ENCODE data around the gene SPEF2. TPM values are rescaled to one million over a fixed set of nuclear protein-coding genes. Genes with fewer than 3 reads are reported as not detected.

The SPEF2 gene
- total and polyA plus RNA-seq, 2 of the 13 experiments (the other 11 are each of a cell fraction or from before 2014, with no cell fraction given): 1.5 to 2.3 TPM

DNA sequence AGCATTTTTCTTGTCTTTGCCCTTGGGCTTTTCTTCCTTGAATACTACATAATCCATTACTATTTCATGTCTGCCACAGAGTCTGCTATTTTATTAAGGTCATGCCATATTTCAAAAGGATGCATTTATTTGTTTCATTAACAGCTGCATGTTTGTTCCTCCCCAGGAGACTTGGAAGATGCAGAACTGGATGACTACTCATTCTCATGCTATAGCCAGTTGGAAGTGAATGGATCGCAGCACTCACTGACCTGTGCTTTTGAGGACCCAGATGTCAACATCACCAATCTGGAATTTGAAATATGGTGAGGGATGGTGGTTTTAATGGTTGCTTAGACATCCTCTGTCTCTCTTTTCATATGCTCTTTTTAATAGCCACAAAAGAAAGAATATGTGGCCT lies 243.0 kb downstream of the SPEF2 start (continued):
- TF ChIP-seq, protein P1, sequence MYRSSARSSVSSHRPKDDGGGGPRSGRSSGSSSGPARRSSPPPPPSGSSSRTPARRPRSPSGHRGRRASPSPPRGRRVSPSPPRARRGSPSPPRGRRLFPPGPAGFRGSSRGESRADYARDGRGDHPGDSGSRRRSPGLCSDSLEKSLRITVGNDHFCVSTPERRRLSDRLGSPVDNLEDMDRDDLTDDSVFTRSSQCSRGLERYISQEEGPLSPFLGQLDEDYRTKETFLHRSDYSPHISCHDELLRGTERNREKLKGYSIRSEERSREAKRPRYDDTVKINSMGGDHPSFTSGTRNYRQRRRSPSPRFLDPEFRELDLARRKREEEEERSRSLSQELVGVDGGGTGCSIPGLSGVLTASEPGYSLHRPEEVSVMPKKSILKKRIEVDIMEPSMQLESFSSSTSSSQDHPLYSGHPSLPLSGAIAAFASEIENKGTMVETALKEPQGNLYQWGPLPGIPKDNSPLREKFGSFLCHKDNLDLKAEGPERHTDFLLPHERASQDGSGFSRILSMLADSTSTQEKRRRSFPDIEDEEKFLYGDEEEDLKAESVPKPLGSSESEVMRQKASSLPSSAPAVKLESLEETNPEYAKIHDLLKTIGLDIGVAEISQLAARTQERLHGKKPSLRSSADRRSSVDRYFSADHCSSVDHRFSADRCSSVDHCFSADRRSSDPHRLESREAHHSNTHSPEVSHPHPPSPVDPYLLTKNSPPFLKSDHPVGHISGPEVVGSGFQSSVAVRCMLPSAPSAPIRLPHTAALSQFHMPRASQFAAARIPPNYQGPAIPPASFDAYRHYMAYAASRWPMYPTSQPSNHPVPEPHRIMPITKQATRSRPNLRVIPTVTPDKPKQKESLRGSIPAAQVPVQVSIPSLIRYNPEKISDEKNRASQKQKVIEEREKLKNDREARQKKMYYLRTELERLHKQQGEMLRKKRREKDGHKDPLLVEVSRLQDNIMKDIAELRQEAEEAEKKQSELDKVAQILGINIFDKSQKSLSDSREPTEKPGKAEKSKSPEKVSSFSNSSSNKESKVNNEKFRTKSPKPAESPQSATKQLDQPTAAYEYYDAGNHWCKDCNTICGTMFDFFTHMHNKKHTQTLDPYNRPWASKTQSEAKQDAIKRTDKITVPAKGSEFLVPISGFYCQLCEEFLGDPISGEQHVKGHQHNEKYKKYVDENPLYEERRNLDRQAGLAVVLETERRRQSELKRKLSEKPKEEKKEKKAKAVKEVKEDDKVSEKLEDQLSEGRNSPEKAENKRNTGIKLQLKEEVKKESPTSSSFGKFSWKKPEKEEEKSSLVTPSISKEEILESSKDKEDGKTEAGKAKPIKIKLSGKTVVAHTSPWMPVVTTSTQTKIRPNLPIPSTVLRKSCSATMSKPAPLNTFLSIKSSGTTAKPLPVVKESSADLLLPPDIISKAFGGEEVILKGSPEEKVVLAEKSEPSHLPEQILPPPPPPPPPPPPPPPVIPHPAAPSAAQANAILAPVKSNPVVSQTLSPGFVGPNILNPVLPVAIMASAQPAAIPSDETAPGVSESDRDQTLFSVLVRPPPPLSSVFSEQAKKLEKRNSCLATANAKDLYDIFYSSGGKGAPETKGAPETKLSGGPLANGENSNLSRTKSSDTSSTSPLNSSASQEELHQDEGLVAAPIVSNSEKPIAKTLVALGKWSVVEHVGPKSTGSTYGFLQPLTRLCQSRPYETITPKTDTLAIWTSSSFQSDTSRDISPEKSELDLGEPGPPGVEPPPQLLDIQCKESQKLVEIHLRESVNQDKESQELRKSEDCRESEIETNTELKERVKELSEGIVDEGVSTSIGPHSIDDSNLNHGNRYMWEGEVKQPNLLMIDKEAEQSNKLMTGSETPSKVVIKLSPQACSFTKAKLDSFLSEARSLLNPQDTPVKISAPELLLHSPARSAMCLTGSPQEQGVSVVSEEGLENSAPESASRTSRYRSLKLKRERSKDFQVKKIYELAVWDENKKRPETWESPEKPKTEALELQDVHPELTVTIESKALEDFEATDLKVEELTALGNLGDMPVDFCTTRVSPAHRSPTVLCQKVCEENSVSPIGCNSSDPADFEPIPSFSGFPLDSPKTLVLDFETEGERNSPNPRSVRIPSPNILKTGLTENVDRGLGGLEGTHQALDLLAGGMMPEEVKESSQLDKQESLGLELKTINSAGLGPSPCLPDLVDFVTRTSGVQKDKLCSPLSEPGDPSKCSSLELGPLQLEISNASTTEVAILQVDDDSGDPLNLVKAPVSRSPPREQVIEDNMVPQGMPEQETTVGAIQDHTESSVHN (CRISPR knock-in tag; IDR thresholded peaks at IDR 0.05): no peak
- TF ChIP-seq NCOR1 (IDR thresholded peaks at IDR 0.05; ENCODE audit: borderline replicate concordance, low read length): no peak
- no peak for TF ChIP-seq ZNF383 (CRISPR knock-in tag; IDR thresholded peaks at IDR 0.05; ENCODE audit: borderline replicate concordance)
- TF ChIP-seq, protein P2, sequence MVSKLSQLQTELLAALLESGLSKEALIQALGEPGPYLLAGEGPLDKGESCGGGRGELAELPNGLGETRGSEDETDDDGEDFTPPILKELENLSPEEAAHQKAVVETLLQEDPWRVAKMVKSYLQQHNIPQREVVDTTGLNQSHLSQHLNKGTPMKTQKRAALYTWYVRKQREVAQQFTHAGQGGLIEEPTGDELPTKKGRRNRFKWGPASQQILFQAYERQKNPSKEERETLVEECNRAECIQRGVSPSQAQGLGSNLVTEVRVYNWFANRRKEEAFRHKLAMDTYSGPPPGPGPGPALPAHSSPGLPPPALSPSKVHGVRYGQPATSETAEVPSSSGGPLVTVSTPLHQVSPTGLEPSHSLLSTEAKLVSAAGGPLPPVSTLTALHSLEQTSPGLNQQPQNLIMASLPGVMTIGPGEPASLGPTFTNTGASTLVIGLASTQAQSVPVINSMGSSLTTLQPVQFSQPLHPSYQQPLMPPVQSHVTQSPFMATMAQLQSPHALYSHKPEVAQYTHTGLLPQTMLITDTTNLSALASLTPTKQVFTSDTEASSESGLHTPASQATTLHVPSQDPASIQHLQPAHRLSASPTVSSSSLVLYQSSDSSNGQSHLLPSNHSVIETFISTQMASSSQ (IDR thresholded peaks at IDR 0.05; ENCODE audit: low read depth): no peak
- TF ChIP-seq, protein P2 (CRISPR knock-in tag; IDR thresholded peaks at IDR 0.05; ENCODE audit: borderline replicate concordance): no peak
- TF ChIP-seq, protein P3, sequence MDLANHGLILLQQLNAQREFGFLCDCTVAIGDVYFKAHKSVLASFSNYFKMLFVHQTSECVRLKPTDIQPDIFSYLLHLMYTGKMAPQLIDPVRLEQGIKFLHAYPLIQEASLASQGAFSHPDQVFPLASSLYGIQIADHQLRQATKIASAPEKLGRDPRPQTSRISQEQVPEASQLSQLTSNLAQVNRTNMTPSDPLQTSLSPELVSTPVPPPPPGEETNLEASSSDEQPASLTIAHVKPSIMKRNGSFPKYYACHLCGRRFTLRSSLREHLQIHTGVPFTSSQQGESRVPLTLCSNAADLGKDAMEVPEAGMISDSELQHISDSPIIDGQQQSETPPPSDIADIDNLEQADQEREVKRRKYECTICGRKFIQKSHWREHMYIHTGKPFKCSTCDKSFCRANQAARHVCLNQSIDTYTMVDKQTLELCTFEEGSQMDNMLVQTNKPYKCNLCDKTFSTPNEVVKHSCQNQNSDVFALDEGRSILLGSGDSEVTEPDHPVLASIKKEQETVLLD (CRISPR knock-in tag; IDR thresholded peaks at IDR 0.05; ENCODE audit: low read depth): no peak
- TF ChIP-seq RFX1 (IDR thresholded peaks at IDR 0.05): no peak
- TF ChIP-seq, protein P4, sequence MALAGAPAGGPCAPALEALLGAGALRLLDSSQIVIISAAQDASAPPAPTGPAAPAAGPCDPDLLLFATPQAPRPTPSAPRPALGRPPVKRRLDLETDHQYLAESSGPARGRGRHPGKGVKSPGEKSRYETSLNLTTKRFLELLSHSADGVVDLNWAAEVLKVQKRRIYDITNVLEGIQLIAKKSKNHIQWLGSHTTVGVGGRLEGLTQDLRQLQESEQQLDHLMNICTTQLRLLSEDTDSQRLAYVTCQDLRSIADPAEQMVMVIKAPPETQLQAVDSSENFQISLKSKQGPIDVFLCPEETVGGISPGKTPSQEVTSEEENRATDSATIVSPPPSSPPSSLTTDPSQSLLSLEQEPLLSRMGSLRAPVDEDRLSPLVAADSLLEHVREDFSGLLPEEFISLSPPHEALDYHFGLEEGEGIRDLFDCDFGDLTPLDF (CRISPR knock-in tag; IDR thresholded peaks at IDR 0.05): no peak
- no peak for TF ChIP-seq ZFP62 (CRISPR knock-in tag; IDR thresholded peaks at IDR 0.05)
- TF ChIP-seq, protein P5, sequence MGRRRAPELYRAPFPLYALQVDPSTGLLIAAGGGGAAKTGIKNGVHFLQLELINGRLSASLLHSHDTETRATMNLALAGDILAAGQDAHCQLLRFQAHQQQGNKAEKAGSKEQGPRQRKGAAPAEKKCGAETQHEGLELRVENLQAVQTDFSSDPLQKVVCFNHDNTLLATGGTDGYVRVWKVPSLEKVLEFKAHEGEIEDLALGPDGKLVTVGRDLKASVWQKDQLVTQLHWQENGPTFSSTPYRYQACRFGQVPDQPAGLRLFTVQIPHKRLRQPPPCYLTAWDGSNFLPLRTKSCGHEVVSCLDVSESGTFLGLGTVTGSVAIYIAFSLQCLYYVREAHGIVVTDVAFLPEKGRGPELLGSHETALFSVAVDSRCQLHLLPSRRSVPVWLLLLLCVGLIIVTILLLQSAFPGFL (CRISPR knock-in tag; IDR thresholded peaks at IDR 0.05): no peak
- TF ChIP-seq, protein P6, sequence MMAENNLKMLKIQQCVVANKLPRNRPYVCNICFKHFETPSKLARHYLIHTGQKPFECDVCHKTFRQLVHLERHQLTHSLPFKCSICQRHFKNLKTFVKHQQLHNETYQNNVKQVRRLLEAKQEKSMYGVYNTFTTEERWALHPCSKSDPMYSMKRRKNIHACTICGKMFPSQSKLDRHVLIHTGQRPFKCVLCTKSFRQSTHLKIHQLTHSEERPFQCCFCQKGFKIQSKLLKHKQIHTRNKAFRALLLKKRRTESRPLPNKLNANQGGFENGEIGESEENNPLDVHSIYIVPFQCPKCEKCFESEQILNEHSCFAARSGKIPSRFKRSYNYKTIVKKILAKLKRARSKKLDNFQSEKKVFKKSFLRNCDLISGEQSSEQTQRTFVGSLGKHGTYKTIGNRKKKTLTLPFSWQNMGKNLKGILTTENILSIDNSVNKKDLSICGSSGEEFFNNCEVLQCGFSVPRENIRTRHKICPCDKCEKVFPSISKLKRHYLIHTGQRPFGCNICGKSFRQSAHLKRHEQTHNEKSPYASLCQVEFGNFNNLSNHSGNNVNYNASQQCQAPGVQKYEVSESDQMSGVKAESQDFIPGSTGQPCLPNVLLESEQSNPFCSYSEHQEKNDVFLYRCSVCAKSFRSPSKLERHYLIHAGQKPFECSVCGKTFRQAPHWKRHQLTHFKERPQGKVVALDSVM (CRISPR knock-in tag; IDR thresholded peaks at IDR 0.05): no peak
